NCI-H2107 (cell line): ENCODE measurements around the gene RAB11FIP3.

Experiments used
- DNase-seq: peaks from one replicate; lab custom pipeline; 2025; lab: John Stamatoyannopoulos, UW

Gene RAB11FIP3

DNA sequence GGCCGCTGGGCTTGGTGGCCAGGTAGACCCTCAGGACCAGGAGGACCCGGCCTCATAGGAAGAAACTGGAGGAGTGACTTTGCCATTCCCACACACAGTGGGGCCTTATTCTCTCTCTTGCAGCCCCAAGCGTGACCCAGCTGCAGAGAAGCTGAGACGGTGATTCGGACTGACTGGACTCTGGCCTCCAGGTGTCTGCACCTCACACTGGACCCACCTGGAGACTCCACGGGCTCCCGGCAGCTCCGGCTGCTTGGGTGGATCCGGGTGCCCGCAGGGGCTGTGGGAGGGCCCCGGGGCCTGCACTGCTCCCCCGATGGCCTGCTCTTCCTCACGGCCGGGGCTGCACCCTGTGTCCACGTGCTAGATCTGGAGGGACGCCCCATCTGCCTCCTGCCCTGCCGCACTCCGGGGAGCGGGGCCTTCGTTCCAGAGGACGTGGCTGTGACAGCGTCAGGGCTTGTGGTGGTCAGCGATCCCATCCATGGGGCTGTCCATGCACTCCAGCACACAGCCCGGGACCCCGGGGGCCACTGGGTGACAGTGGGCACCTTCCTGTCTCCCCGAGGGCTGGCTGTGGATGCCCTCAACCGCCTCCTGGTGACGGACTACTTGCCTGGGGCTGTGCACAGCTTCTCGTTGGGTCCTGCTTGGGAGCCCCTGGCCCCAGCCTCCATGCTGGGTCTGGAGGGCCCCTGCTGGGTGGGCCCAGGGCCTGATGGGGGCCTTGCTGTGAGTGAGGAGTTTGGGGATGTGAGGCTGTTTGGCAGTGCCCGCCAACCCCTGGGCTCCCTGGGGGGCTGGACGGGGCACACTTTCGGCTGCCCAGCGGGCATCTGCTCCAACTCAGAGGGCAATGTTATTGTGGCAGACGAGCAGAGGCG lies 142.2 kb downstream of the RAB11FIP3 start:
- DNase-seq, result no peak

DNA sequence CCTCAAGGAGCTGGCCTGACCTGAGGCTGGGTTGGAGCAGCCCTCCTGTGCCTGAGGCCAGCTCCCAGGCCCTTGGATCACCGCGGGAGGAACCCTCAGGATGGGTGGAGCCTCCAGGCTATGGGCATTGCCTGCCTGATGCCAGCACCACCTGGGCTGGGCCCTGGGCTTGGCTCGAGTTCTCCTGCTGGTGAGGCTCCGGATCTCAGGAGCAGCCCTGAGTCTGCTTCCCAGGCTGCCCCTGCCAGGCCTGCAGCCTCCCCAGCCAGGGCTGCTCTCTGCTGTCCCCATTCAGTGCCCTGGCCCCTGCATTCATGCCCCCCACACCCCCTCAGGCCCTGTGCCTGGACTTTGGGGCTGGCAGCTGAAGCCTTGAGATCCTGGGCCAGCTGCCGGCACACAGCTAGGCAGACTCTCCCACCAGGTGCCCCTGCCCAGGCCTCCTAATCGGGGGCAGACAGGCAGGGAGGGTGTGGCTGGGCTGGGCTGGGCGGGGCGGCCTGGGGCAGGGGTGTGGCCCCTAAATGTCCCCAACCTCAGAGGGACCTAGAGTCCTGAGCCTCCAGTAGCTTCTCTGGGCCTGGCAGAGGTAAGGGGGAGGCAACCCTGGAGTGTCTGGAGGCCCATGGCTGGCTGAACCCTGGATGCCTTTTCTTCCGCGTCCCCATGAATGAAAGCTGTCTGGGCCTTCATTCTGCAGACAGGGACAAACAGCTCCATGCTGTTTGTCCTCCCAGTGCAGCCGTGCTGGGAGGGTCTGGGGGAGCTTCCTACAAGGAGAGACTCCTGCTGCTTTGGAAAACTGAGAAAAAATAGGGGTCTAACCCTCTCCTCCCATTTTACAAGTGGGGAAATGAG lies 143.2 kb downstream of the RAB11FIP3 start:
- no peak for DNase-seq

DNA sequence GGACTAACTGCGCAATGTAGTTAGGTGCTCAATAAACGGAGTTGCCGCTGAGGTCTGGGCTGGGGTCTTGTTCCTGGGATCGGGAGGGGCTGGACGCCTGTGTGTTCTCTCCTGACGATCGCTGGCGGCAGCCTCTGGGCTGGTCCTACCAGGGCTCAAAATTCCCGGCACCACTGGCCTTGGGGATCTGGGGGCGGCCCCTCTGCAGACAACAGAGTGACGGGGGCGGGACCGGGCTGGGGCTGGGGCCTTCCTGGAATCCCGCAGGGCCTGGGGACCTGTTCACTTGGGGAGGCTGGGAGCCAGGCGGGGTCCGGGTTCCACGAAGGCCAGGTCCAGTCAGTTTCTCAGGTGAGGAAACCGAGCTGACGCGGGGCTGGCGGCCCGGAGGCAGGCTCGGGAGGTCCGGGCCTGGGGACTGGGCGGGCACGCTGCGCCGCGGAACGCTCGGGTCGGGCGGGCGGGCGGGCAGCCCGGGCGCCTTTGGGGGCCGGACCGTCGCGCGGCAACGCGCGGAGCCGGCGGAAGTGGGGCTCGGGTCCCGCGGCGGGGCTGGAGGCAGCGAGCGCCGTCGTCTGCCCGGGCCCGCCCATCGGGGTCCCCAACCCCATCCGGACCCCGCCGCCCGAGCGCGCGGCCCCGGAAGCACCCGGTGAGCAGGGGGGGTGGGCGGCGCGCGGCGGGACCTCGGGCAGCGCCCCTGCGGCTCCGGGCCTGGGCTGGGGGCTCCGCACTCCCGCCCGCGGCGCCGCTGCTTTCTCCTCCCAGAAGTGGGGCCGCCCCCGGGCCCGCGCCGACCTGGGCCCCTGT lies 144.2 kb downstream of the RAB11FIP3 start, which contains the start of gene PIGQ:
Gene PIGQ, plus strand, starts transcription at position 524 of the 810 bp plus-strand sequence. CDS start 4,107 bp downstream, outside the sequence.
- no peak for DNase-seq
